Esophagus (tissue), 2 donors: ENCODE measurements around the gene FBXL14. TPM values are rescaled to one million over a fixed set of nuclear protein-coding genes. Genes with fewer than 3 reads are reported as not detected.
A peak's percentile ranks its signal among the peaks of the same experiment; 100 is the strongest.

Source experiments
- H3K27ac ChIP-seq, 2 donors: one replicate each; pipeline ENCODE4 v1.5.1; 2013; ENCODE audit warnings: low read depth in 2 of 2, mild to moderate bottlenecking in 2 of 2, inconsistent platforms in 1 of 2, low read length in 1 of 2, moderate library complexity in 1 of 2
- H3K27me3 ChIP-seq, 2 donors: one replicate each; pipeline ENCODE4 v1.6.1; 2013; ENCODE audit warnings: low read length in 2 of 2, control low read depth in 1 of 2, mild to moderate bottlenecking in 1 of 2; ENCODE audit not compliant: insufficient read depth in 2 of 2, control insufficient read depth in 1 of 2
- H3K36me3 ChIP-seq, 2 donors: one replicate each; pipeline ENCODE4 v1.6.1; 2013; ENCODE audit warnings: low read length in 1 of 2; ENCODE audit not compliant: control insufficient read depth in 2 of 2, insufficient read depth in 2 of 2
- H3K4me1 ChIP-seq, 2 donors: one replicate each; pipeline ENCODE4 v1.6.1; 2013; ENCODE audit warnings: low read length in 1 of 2; ENCODE audit not compliant: control insufficient read depth in 2 of 2, insufficient read depth in 2 of 2
- H3K4me3 ChIP-seq, 2 donors: one replicate each; pipeline ENCODE4 v1.5.1; 2013; ENCODE audit warnings: low read length in 2 of 2, mild to moderate bottlenecking in 2 of 2, low read depth in 1 of 2, moderate library complexity in 1 of 2
- H3K9me3 ChIP-seq, 2 donors: one replicate each; pipeline ENCODE4 v1.6.1; 2013; ENCODE audit warnings: mild to moderate bottlenecking in 2 of 2, low read depth in 1 of 2, low read length in 1 of 2, moderate library complexity in 1 of 2; ENCODE audit not compliant: control insufficient read depth in 2 of 2, insufficient read depth in 1 of 2
- WGBS, 2 donors: extraction: QIAGEN DNeasy Blood & Tissue Kit; methylation state at CpG; one replicate each; pipeline ENCODE4 v1.1.7; 2013; 5-methylcytosine and 5-hydroxymethylcytosine counted together
- polyA plus RNA-seq, 2 donors: library from polyadenylated mRNA; stranded (reverse); fragments of 200-250 nt; gene quantifications; one replicate each; pipeline ENCODE4 v1.2.3, GENCODE V29; 2013
- donor health status: healthy with polysubstance abuse.
- donor health status: Bipolar disorder and iron deficiency.

Gene FBXL14
- polyA plus RNA-seq, 2 donors, result 2.8 to 6.2 TPM

- Histone ChIP-seq H3K4me1 (peaks cover 0 to 8% of the 10 kb centered on the region in 2 donors), H3K27ac (peak overlapping the region; percentile 52 to 75), H3K27me3 (no peaks in the 10 kb centered on the region), H3K36me3 (peaks cover 0 to under 1% of the 10 kb centered on the region in 2 donors), H3K9me3 (no peaks in the 10 kb centered on the region), H3K4me3 (no peak overlapping the region)
- 32 to 37% methylated on average over 23 of the region's 23 CpGs for WGBS, 2 donors
Observed at GRCh38 chr12:1575408-1576401, 18.7 kb downstream of the FBXL14 start.

GRCh38 chr12:1574865-1575259 lies 19.5 kb downstream of the FBXL14 start:
- 56 to 79% methylated on average over 1 of the region's 1 CpG for WGBS, 2 donors
- Histone ChIP-seq H3K4me1 (peaks cover 0 to 8% of the 10 kb centered on the region in 2 donors), H3K27me3 (no peaks in the 10 kb centered on the region), H3K27ac (no peak overlapping the region), H3K36me3 (peaks cover 0 to 2% of the 10 kb centered on the region in 2 donors), H3K9me3 (no peaks in the 10 kb centered on the region), H3K4me3 (no peak overlapping the region)

- 77 to 81% methylated on average over 15 of the region's 15 CpGs for WGBS, 2 donors
- Histone ChIP-seq H3K4me1 (peaks cover 0 to 8% of the 10 kb centered on the region in 2 donors), H3K9me3 (no peaks in the 10 kb centered on the region), H3K4me3 (no peak overlapping the region), H3K27me3 (no peaks in the 10 kb centered on the region), H3K27ac (no peak overlapping the region), H3K36me3 (peaks cover 0 to 2% of the 10 kb centered on the region in 2 donors)
Observed at GRCh38 chr12:1573960-1574864, 20.2 kb downstream of the FBXL14 start.

- Histone ChIP-seq H3K4me1 (peaks cover 0 to 8% of the 10 kb centered on the region in 2 donors), H3K27me3 (no peaks in the 10 kb centered on the region), H3K36me3 (peaks cover 0 to 2% of the 10 kb centered on the region in 2 donors), H3K9me3 (no peaks in the 10 kb centered on the region), H3K27ac (no peak overlapping the region), H3K4me3 (no peak overlapping the region)
- WGBS, 2 donors, result 71 to 72% methylated on average over 5 of the region's 5 CpGs
Observed at GRCh38 chr12:1572731-1573130, 21.6 kb downstream of the FBXL14 start.

- H3K27me3 ChIP-seq, result no peaks in the 10 kb centered on the region
- H3K4me1 ChIP-seq, result no peaks in the 10 kb centered on the region
- 96 to 97% methylated on average over 6 of the region's 6 CpGs for WGBS, 2 donors
- no peak overlapping the region for H3K27ac ChIP-seq
- H3K9me3 ChIP-seq, result no peaks in the 10 kb centered on the region
- no peak overlapping the region for H3K4me3 ChIP-seq
- peaks cover 2 to 6% of the 10 kb centered on the region in 2 donors for H3K36me3 ChIP-seq
Observed at GRCh38 chr12:1567852-1568251, 26.5 kb downstream of the FBXL14 start.

GRCh38 chr12:1566449-1567135 lies 27.8 kb downstream of the FBXL14 start:
- no peak overlapping the region for H3K4me3 ChIP-seq
- H3K27ac ChIP-seq, result no peak overlapping the region
- no peaks in the 10 kb centered on the region for H3K4me1 ChIP-seq
- H3K9me3 ChIP-seq, result no peaks in the 10 kb centered on the region
- 86 to 89% methylated on average over 24 of the region's 24 CpGs for WGBS, 2 donors
- H3K36me3 ChIP-seq, result peaks cover 2 to 7% of the 10 kb centered on the region in 2 donors
- no peaks in the 10 kb centered on the region for H3K27me3 ChIP-seq

- H3K36me3 ChIP-seq, result peaks cover 0 to 7% of the 10 kb centered on the region in 2 donors
- no peak overlapping the region for H3K27ac ChIP-seq
- WGBS, 2 donors, result 90 to 94% methylated on average over 5 of the region's 5 CpGs
- no peaks in the 10 kb centered on the region for H3K27me3 ChIP-seq
- no peak overlapping the region for H3K4me3 ChIP-seq
- no peaks in the 10 kb centered on the region for H3K4me1 ChIP-seq
- H3K9me3 ChIP-seq, result no peaks in the 10 kb centered on the region
Observed at GRCh38 chr12:1565172-1565571, 29.2 kb downstream of the FBXL14 start.

- 91 to 92% methylated on average over 2 of the region's 2 CpGs for WGBS, 2 donors
- Histone ChIP-seq H3K36me3 (peaks cover 0 to 7% of the 10 kb centered on the region in 2 donors), H3K27ac (no peak overlapping the region)
Observed at GRCh38 chr12:1564067-1564466, 30.3 kb downstream of the FBXL14 start.

More at GRCh38 chr12:1564067-1564466, 30.3 kb downstream of the FBXL14 start:
- Histone ChIP-seq H3K4me3 (no peak overlapping the region), H3K27me3 (no peaks in the 10 kb centered on the region), H3K4me1 (no peaks in the 10 kb centered on the region), H3K9me3 (no peaks in the 10 kb centered on the region)
